ENCODE results near the gene TOM1L2. TPM values are rescaled to one million over a fixed set of nuclear protein-coding genes. Genes with fewer than 3 reads are reported as not detected.

The TOM1L2 gene
- total RNA-seq, 1 donor from 2014 or later = 4.3 TPM

DNA sequence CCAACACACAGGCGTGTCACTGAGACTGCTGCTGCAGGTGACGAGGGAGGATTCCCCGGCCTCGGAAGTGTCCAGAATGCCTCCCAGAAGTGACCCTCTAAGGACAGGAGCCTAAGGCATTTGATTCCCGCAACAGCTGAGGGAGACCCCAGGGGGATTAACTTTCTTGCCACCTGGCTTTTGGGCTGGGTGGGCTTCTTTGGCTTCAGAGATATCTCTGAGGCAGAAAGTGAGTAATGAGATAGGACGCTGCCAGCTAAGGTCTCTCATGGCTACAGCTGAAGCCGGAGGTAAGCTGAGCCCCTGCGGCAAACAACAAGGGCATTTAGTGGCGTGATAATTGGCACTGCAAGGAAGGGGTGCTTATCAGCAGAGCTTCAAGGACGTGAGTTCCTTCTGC is 17.4 kb upstream of the TOM1L2 start:
- no peaks in the 10 kb centered on the region for H3F3A ChIP-seq (ENCODE audit: low read depth)
- H3K9me3 Mint-ChIP-seq = no peaks in the 10 kb centered on the region
- no peak overlapping the region for H3K27ac Mint-ChIP-seq
- H3K9ac ChIP-seq = no peak overlapping the region
- H3K9me3 ChIP-seq (ENCODE audit: low read depth) = no peaks in the 10 kb centered on the region
- H4K20me1 ChIP-seq (ENCODE audit: low read depth) = no peaks in the 10 kb centered on the region
- DNase-seq (ENCODE audit: low spot score) = no peak
- H3K4me3 ChIP-seq = no peak overlapping the region
- no peaks in the 10 kb centered on the region for H3K27me3 ChIP-seq
- no peak for TF ChIP-seq EZH2 (IDR thresholded peaks at IDR 0.05)
- TF ChIP-seq, protein P1, sequence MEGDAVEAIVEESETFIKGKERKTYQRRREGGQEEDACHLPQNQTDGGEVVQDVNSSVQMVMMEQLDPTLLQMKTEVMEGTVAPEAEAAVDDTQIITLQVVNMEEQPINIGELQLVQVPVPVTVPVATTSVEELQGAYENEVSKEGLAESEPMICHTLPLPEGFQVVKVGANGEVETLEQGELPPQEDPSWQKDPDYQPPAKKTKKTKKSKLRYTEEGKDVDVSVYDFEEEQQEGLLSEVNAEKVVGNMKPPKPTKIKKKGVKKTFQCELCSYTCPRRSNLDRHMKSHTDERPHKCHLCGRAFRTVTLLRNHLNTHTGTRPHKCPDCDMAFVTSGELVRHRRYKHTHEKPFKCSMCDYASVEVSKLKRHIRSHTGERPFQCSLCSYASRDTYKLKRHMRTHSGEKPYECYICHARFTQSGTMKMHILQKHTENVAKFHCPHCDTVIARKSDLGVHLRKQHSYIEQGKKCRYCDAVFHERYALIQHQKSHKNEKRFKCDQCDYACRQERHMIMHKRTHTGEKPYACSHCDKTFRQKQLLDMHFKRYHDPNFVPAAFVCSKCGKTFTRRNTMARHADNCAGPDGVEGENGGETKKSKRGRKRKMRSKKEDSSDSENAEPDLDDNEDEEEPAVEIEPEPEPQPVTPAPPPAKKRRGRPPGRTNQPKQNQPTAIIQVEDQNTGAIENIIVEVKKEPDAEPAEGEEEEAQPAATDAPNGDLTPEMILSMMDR (IDR thresholded peaks at IDR 0.05) = no peak
- TF ChIP-seq EZH2phosphoT487 (IDR thresholded peaks at IDR 0.05) = no peak
- H3K36me3 ChIP-seq = no peaks in the 10 kb centered on the region
- no peak overlapping the region for H2AFZ ChIP-seq (replicated peaks)
- H3K4me2 ChIP-seq = no peak overlapping the region
- no peaks in the 10 kb centered on the region for H3K79me2 ChIP-seq (ENCODE audit: low read depth)
- no peaks in the 10 kb centered on the region for H3K4me1 ChIP-seq
- H3K36me3 Mint-ChIP-seq = no peaks in the 10 kb centered on the region
- H3K27me3 Mint-ChIP-seq (ENCODE audit: insufficient read depth, low read depth) = peaks cover 4% of the 10 kb centered on the region
- H3K4me3 Mint-ChIP-seq = no peak overlapping the region
- H3K4me1 Mint-ChIP-seq = peaks cover 5% of the 10 kb centered on the region
- no peak overlapping the region for H3K27ac ChIP-seq

DNA sequence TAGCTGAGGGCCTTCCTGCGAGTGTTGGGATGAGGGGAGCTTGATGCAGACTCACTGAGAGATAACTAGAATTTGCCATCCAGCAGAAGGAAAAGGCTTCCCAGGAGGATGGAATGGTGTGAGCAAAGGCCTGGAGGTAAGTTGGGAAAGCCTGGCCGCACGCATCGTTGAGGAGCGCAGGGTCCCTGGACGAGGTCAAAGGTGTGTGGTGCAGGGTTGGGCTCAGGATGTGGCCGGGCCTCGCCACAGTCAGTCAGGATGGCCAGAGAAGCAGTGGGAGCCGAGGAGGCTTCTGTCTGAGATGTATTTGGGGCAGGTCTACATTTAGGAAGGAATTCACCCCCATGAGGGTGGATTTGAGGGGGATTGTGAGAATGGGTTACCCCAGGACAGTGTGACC is 16.9 kb upstream of the TOM1L2 start:
- Mint-ChIP-seq H3K36me3 (no peaks in the 10 kb centered on the region), H3K27me3 (ENCODE audit: insufficient read depth, low read depth) (peaks cover 4% of the 10 kb centered on the region), H3K9me3 (no peaks in the 10 kb centered on the region), H3K4me1 (no peaks in the 10 kb centered on the region), H3K4me3 (no peak overlapping the region), H3K27ac (no peak overlapping the region)
- no peaks in the 10 kb centered on the region for H3F3A ChIP-seq (ENCODE audit: low read depth)
- H2AFZ ChIP-seq (replicated peaks) = no peak overlapping the region
- H3K4me1 ChIP-seq = no peaks in the 10 kb centered on the region
- no peaks in the 10 kb centered on the region for H3K27me3 ChIP-seq
- no peak overlapping the region for H3K9ac ChIP-seq
- no peak overlapping the region for H3K4me3 ChIP-seq
- H3K9me3 ChIP-seq (ENCODE audit: low read depth) = no peaks in the 10 kb centered on the region
- TF ChIP-seq EZH2phosphoT487 (IDR thresholded peaks at IDR 0.05) = no peak
- TF ChIP-seq EZH2 (IDR thresholded peaks at IDR 0.05) = no peak
- TF ChIP-seq, protein P1 (IDR thresholded peaks at IDR 0.05) = no peak
- no peak overlapping the region for H3K4me2 ChIP-seq
- DNase-seq (ENCODE audit: low spot score) = no peak
- H3K27ac ChIP-seq = no peak overlapping the region
- H3K36me3 ChIP-seq = no peaks in the 10 kb centered on the region
- H4K20me1 ChIP-seq (ENCODE audit: low read depth) = no peaks in the 10 kb centered on the region
- no peaks in the 10 kb centered on the region for H3K79me2 ChIP-seq (ENCODE audit: low read depth)

DNA sequence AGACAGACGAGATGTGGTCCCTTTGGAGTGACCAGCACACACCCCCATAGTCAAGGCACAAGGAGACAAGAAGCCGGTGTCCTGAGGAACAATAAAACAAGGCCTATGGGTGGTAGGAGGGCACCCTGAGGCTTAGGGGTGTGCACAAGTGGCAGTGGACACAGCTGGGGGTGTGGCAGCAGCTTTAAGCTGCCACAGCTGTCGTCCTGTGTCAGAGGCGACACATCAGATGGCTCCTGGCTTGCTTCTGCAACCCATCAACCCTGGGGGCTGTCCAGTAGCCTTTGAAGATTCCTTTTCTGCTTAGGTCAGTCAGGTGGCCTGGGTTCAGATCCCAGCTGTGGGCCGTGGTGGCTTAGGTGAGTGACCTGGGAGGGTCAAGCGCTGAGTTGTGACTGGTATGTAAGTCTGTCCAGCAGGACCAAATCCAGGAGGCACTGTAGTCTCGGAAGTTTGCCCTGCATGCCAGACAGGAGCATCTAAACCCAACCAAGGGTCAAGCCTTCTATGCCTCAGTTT is 16.3 kb upstream of the TOM1L2 start:
- Histone ChIP-seq H3K36me3 (no peaks in the 10 kb centered on the region), H3K4me1 (no peaks in the 10 kb centered on the region), H4K20me1 (ENCODE audit: low read depth) (no peaks in the 10 kb centered on the region), H3K9me3 (ENCODE audit: low read depth) (no peaks in the 10 kb centered on the region), H3K27me3 (no peaks in the 10 kb centered on the region), H3K4me3 (no peak overlapping the region), H3K4me2 (no peak overlapping the region), H3K9ac (no peak overlapping the region), H3K79me2 (ENCODE audit: low read depth) (no peaks in the 10 kb centered on the region), H2AFZ (replicated peaks) (no peak overlapping the region), H3K27ac (no peak overlapping the region), H3F3A (ENCODE audit: low read depth) (no peaks in the 10 kb centered on the region)
- no peaks in the 10 kb centered on the region for H3K36me3 Mint-ChIP-seq
- H3K4me1 Mint-ChIP-seq = no peaks in the 10 kb centered on the region
- no peak for DNase-seq (ENCODE audit: low spot score)
- no peak for TF ChIP-seq EZH2 (IDR thresholded peaks at IDR 0.05)
- TF ChIP-seq, protein P1 (IDR thresholded peaks at IDR 0.05) = no peak
- TF ChIP-seq EZH2phosphoT487 (IDR thresholded peaks at IDR 0.05) = no peak
- no peak overlapping the region for H3K4me3 Mint-ChIP-seq
- H3K27me3 Mint-ChIP-seq (ENCODE audit: insufficient read depth, low read depth) = peaks cover 4% of the 10 kb centered on the region
- no peaks in the 10 kb centered on the region for H3K9me3 Mint-ChIP-seq
- H3K27ac Mint-ChIP-seq = no peak overlapping the region
